HG03280 (cell line): ENCODE data around the gene FAM200B.

Source experiments
- ATAC-seq: cut with Tn5 transposase; IDR thresholded peaks from one replicate; pipeline ENCODE4 v1.9.1; 2021; ENCODE audit warnings: mild to moderate bottlenecking, moderate library complexity; ENCODE audit not compliant: unreplicated experiment

FAM200B gene

GRCh38 chr4:15668566-15669435, 12.8 kb upstream of the FAM200B start:
- no peak for ATAC-seq

DNA sequence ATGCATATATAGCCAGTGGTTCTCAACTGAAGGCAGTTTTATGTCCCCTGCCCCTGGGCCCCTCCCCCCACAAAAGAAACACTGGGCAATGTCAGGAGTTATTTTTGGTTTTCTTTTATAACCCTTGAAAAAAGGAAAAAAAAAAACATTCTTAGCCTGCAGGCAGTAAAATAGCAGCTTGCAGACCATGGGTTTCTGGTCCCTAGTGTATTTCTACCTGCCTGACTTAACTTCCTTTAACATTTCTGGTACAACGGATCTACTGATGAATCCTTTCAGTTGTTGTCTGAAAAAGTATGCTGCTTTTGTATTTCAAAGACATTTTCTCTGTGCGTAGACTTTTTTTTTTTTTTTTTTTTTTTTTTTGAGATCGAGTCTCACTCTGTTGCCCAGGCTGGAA, 11.1 kb upstream of the FAM200B start:
- no peak for ATAC-seq

GRCh38 chr4:15672101-15672500, 9.5 kb upstream of the FAM200B start:
- no peak for ATAC-seq

DNA sequence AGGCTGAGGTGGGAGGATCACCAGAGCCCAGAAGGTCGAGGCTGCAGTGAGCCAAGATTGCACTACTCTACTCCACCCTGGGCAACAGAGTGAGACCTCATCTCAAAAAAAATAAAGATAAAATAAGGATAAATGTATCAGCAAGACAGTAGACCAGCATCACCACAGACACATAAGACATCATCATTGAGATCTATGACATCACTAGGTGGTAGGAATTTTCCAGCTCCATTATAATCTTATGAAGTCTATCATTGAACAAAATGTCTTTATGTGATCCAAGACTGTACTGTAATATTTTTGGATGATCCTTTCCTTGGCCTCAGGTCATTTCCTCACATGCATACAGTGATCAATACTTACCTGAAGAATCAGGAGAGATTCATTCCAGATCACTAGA, 8.3 kb upstream of the FAM200B start:
- ATAC-seq: no peak

GRCh38 chr4:15674046-15674445, 7.6 kb upstream of the FAM200B start:
- no peak for ATAC-seq

GRCh38 chr4:15674926-15675325, 6.7 kb upstream of the FAM200B start:
- no peak for ATAC-seq

DNA sequence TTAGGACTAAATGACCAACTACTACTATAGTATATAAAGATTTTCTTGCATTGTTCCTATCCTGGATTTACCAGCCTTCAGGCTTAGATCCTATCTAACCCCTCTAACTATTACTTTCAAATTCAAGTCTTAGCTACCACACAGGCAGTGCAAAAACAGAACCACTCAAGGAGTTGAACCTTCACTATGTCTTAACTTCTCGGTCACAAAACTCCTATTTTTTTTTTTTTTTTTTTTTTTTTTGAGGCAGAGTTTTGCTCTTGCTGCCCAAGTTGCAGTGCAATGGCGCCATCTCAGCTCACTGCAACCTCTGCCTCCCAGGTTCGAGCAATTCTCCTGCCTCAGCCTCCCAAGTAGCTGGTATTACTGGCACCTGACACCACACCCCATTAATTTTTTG, 6.3 kb upstream of the FAM200B start:
- no peak for ATAC-seq

DNA sequence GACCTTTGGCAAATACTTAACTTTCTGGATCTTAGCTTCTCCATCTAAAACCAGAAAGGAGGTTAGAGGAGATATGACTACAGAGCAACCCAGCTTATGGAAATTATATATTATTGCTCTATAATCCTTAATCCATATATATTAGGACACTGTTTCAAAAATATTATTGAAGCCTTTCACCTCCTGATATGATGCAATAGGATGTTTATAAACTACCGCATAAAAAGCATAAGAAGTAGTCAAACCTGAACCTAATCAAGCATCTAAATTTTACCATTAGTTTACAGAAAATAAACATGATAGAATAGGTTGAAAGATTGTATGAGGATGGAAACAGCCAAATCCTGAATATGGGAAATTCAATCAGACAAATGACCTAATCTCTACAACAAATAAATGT, 5.6 kb upstream of the FAM200B start:
- ATAC-seq: no peak

DNA sequence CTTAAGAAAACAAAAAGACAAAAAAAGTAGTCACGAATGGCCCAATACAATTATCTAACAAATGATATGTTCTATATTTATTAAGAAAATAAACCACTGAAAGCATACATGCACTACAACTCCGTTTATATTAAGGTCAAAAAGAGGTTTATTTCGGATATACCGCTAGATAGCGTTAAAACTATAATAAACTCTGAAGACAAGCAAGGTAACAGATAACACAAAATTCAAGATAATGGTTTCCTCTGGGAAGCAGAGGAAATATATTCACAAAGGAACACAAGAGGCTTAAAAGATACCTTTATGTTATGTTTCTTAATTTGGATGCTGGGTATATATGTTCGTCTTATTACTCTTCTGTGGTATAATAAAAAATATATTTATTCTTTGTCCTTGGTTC, 4.7 kb upstream of the FAM200B start:
- ATAC-seq: no peak

DNA sequence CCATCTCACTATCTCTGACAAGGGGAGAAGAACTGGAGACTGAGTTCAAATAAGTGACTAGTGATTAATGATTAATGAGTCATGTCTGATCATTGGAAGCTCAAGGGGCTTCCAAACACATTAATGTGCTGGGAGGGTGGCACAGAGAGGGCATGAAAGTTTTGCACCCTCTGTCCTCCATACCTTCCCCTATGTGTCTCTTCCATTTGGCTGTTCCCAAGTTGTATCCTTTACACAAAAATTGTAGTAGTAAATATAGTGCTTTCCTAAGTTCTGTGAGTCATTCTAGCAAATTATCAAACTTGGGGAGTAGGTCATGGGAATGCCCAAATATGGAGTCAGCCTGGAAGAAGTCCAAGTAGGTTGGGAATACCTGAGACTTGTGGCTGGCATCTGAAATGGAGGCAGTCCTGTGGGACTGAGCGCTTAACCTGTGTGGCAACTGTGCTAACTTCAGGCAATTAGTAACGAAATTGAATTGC, 4.1 kb upstream of the FAM200B start:
- no peak for ATAC-seq

GRCh38 chr4:15681067-15681371, 608 bp upstream of the FAM200B start:
- no peak for ATAC-seq

DNA sequence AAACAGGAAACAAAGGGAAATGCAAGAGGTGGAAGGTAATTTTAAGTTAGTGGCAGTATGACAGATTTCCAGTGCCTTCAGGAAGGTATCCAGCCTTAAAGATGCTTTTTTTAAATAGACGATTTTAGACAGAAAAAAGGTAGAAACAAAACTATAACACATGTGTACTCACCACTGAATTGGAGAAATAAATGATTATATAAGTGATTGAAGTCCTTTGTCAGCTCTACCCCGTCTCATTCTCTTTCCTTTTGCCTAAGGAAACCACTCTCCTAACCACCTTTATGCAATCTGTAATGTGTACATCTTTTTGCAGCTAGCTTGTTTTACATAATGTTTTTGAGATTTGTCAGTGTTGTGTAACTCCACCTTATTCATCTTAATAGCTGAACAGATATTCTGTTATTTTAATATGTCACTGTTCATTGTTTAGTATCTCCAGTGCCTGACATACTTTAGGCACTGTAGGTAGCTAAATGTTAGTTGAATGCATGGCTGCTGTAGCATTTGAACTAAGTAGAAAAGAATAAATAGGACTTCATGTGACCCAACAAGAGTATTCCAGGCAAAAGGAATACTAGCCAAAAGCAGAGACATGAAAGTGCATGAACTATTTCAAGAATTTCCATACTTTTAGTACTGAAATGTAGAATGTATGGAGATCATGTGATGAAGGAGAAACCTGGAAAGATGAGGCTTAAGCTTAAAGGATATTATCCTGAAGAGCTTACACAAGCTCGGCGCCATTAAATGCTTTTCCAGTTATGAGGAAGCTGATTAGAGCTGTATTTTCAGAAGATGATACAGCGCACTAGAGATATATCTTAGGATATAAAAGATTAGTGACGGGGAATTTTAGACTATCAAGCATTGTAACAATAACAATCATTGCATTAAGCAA, 865 bp downstream of the FAM200B start:
- ATAC-seq: no peak

- ATAC-seq: no peak
These were observed 1.5 kb downstream of the FAM200B start for GRCh38 chr4:15683143-15683495.

GRCh38 chr4:15684498-15684897, 2.9 kb downstream of the FAM200B start:
- no peak for ATAC-seq

DNA sequence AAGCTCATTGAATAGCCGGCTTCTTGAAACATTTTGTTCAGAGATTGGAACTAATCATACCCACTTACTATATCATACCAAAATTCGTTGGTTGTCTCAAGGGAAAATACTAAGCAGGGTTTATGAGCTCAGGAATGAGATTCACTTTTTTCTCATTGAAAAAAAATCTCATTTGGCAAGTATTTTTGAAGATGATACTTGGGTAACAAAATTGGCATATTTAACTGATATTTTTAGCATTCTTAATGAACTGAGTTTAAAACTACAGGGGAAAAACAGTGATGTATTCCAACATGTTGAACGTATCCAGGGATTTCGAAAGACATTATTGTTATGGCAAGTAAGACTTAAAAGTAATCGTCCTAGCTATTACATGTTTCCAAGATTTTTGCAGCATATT, 6.4 kb downstream of the FAM200B start:
- no peak for ATAC-seq

DNA sequence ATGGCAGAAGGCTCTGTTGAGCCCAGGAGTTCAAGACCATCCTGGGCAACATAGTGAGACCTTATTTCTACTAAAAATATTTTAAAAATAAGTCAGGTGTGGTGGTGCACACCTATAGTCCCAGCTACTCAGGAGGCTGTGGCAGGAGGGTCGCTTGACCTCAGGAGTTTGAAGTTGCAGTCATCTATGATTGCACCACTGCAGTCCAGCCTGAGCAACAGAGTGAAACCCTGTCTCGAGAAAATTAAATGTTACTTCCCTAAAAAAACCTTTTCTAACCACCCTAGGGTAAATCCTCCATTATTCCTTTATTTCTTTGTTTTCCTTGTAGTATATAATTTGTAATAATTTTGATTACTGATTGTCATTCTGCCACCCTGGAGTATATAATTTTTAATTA, 7.9 kb downstream of the FAM200B start:
- no peak for ATAC-seq

DNA sequence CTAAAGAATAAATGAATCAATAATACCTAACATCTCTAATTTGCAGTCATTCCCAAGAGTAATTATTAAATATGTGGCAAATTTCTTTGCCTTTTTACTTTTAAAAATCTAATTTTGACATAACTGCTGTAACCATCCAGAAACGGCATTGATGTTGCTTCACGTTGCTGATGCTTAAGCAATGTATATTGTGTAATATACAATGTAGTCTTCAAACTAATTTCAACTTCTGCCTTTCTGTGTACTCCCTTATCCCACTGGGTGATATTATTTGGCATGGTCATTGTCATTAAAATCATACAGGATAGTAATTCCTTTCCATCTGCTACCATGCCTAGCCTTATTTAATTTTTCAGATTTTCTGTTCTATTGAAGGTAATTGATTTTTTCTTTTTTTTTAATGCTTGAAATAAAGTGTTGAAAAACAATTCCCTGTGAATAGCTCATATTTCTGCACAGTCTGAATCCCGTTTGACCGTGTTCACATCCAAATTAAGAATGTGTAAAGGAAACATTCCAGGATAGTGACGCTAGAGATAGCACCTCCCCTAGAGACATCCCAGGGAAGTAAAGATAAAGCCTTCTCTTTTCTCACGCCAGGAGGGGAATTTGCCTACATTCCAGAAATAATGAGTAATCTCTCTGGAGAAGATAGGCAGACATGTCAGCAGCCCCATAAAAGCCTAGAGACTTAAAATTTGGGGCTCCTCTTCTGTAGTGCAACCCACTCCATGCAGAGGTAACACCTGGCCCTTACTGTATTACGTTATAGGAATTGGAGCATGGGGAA, 8.6 kb downstream of the FAM200B start:
- ATAC-seq: no peak

- ATAC-seq: no peak
These were observed 9.9 kb downstream of the FAM200B start for GRCh38 chr4:15691346-15692135.

DNA sequence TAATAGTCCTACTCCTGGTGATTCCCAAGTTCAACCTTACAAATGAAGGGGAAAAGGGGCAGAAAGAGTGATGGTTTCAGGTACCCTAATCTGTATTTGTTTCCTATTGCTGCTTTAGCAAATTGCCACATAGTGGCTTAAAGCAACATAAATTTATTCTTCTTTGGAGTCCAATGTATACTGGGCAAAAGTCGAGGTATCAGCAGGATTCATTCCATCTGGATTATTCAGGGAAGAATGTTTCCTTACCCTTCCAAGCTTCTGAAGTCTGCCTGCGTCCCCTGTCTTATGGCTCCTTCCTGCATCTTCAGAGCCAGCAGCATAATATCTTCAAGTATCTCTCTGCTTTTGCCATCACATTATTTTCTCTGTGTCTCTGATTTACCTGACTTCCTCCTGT, 11.0 kb downstream of the FAM200B start:
- no peak for ATAC-seq

- ATAC-seq: no peak
These were observed 12.8 kb downstream of the FAM200B start for GRCh38 chr4:15694431-15694830.
